ENCODE measurements around the gene AKAP12. TPM values are rescaled to one million over a fixed set of nuclear protein-coding genes. Genes with fewer than 3 reads are reported as not detected.

Gene AKAP12
- total RNA-seq, 2 donors from 2014 or later = 27.7 to 40.1 TPM

DNA sequence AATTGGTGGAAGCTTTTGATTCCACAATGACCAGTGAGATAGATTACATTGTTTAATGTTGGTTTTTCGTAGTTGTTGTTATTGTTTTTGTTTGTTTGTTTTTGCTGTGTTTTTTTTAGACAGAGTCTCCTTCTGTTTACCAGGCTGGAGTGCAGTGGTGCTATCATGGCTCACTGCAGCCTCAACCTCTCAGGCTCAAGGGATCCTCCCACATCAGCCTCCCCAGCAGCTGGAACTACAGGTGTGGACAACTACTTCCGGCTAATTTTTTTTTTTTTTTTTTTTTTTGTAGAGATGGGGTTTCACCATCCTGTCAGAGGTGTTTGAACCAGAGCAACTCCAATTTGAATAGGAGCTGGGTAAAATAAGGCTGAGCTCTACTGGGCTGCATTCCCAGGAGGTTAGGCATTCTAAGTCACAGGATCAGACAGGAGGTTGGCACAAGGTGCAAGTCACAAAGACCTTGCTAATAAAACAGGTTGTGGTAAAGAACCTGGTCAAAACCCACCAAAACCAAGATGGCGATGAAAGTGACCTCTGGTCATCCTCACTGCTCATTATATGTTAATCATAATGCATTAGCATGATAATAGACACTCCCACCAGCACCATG is 10.9 kb upstream of the AKAP12 start:
- H3K4me1 ChIP-seq = no peaks in the 10 kb centered on the region
- H3K4me3 ChIP-seq = no peak overlapping the region
- no peak overlapping the region for H3K27ac ChIP-seq
- TF ChIP-seq, protein P1, sequence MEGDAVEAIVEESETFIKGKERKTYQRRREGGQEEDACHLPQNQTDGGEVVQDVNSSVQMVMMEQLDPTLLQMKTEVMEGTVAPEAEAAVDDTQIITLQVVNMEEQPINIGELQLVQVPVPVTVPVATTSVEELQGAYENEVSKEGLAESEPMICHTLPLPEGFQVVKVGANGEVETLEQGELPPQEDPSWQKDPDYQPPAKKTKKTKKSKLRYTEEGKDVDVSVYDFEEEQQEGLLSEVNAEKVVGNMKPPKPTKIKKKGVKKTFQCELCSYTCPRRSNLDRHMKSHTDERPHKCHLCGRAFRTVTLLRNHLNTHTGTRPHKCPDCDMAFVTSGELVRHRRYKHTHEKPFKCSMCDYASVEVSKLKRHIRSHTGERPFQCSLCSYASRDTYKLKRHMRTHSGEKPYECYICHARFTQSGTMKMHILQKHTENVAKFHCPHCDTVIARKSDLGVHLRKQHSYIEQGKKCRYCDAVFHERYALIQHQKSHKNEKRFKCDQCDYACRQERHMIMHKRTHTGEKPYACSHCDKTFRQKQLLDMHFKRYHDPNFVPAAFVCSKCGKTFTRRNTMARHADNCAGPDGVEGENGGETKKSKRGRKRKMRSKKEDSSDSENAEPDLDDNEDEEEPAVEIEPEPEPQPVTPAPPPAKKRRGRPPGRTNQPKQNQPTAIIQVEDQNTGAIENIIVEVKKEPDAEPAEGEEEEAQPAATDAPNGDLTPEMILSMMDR (IDR thresholded peaks at IDR 0.05) = no peak
- H3K9me3 ChIP-seq = no peaks in the 10 kb centered on the region
- H3K36me3 ChIP-seq = no peaks in the 10 kb centered on the region
- no peaks in the 10 kb centered on the region for H3K27me3 ChIP-seq
- no peak for DNase-seq (ENCODE audit: low spot score)

DNA sequence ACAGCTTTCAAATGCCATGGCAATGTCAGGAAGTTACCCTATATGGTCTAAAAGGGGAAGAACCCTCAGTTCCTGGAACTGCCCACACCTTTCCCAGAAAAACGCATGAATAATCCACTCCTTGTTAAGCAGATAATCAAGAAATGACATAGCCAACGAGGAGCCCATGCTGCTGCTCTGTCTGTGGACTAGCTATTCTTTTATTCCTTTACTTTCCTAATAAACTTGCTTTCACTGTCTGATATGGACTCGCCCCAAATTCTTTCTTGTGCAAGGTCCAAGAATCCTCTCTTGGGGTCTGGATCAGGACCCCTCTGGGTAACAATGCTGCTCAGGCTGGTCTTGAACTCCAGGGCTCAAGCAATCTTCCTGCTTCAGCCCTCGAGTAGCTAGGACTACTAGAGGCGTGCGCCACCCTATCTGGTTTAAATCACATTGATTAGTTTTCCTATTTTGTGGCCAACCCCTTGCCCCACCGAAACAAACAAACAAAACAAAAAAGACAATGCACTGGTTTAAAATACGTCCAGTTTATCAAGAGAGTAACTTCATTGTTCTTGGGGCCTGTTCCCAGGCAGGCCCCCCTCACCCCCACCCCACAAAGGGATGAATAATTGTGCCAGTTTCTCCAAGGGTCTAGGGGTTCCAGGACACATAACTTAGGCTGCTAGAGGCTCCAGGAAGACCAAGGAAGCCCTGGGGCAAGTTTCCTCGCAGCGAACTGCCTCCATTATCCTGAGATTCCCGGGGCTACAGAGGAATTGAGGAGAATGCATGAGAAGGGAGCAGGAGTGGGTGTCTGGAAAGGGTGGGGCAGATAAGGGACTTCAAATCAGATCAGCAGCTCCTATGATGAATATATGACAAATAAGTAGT is 10.1 kb upstream of the AKAP12 start:
- H3K9me3 ChIP-seq = no peaks in the 10 kb centered on the region

DNA sequence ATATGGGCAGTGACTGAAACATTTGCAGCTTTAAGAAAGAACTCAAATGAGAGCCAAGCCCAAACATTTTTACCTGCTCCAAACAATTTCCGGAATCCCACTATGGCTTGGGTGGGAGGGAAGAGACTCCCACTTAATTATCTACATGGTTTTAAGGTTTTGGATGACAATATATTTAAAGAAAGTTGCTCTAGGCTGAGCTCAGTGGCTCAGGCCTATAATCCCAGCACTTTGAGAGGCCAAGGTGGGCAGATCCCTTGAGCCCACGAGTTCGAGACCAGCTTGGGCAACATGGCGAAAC is 9.5 kb upstream of the AKAP12 start:
- TF ChIP-seq, protein P1 (IDR thresholded peaks at IDR 0.05) = no peak
- no peaks in the 10 kb centered on the region for H3K9me3 ChIP-seq

More for the DNA sequence above, 10.1 kb upstream of the AKAP12 start:
- H3K4me3 ChIP-seq = no peak overlapping the region
- H3K36me3 ChIP-seq = no peaks in the 10 kb centered on the region
- no peak for DNase-seq (ENCODE audit: low spot score)
- TF ChIP-seq, protein P1 (IDR thresholded peaks at IDR 0.05) = no peak
- no peaks in the 10 kb centered on the region for H3K4me1 ChIP-seq
- H3K27ac ChIP-seq = no peak overlapping the region
- no peaks in the 10 kb centered on the region for H3K27me3 ChIP-seq

DNA sequence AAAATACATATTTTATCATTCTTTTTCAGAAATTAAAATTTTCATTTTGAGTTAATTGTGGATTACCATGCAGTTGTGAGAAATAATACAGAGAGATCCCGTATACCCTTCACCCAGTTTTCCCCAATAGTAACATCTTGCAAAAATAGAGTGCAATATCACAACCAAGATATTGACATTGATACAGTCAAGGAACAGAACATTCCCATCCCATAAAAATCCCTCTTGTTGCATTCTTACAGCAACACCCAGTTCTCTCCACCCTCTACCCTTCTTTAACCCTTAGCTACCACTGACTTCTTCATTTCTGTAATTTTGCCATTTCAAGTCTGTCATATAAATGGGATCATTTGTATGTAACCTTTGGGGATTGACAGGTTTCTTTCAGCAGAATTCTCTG is 6.9 kb upstream of the AKAP12 start:
- Histone ChIP-seq H3K27ac (no peak overlapping the region), H3K27me3 (no peaks in the 10 kb centered on the region)
- TF ChIP-seq, protein P1 (IDR thresholded peaks at IDR 0.05) = no peak

More for the DNA sequence above, 9.5 kb upstream of the AKAP12 start:
- Histone ChIP-seq H3K36me3 (no peaks in the 10 kb centered on the region), H3K27ac (no peak overlapping the region), H3K27me3 (no peaks in the 10 kb centered on the region), H3K4me1 (no peaks in the 10 kb centered on the region), H3K4me3 (no peak overlapping the region)
- no peak for DNase-seq (ENCODE audit: low spot score)

DNA sequence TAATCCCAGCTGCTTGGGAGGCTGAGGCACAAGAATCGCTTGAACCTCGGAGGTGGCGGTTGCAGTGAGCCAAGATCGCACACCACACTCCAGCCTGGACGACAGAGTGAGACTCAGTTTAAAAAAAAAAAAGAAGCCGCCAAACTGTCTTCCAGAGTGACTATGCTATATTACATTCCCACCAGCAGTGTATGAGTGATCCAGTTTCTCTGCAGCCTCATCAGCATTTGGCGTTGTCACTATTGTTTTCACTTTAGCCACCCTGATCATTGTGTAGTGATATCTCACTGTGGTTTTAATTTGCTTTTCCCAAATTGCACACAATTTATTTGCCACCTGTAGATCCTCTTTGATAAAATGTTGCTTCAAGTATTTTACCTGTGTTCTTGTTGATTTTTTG is 6.0 kb upstream of the AKAP12 start:
- H3K9me3 ChIP-seq = no peaks in the 10 kb centered on the region
- TF ChIP-seq, protein P1 (IDR thresholded peaks at IDR 0.05) = no peak
- no peaks in the 10 kb centered on the region for H3K36me3 ChIP-seq
- no peaks in the 10 kb centered on the region for H3K27me3 ChIP-seq
- no peaks in the 10 kb centered on the region for H3K4me1 ChIP-seq
- H3K27ac ChIP-seq = no peak overlapping the region
- H3K4me3 ChIP-seq = no peak overlapping the region
- no peak for DNase-seq (ENCODE audit: low spot score)

More for the DNA sequence above, 6.9 kb upstream of the AKAP12 start:
- no peaks in the 10 kb centered on the region for H3K4me1 ChIP-seq
- no peak for DNase-seq (ENCODE audit: low spot score)
- no peaks in the 10 kb centered on the region for H3K36me3 ChIP-seq
- H3K9me3 ChIP-seq = no peaks in the 10 kb centered on the region
- H3K4me3 ChIP-seq = no peak overlapping the region
